GM20000 (cell line): ENCODE data around the gene CRTC3.

ENCODE experiments used
- DNase-seq: peaks from one replicate; pipeline ENCODE4 v3.0.0; 2012; ENCODE audit warnings: low spot score
- CTCF ChIP-seq: IDR thresholded peaks from 2 replicates; pipeline ENCODE4 v1.5.1; 2012; ENCODE audit warnings: mild to moderate bottlenecking, control low read depth; ENCODE audit errors: extremely low read depth, missing control alignments

Gene CRTC3

DNA sequence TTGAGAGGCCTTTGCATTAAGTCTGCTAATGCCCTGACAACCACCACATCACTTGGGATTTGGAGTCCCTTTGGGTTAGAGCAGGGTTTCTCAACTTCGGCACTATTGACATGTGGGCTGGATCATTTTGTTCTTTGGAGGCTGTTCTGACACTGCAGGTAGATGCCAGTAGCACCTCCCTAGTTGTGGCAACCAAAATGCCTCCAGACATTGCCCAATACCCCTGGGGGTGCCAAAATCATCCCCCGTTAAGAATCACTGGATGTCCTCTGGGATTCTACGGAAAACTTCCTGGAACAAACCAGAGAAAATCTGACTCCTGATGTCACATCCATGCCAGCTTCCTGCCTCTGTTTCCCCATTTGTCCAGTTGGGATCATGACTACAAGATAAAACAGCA, 150.2 kb downstream of the CRTC3 start:
- DNase-seq = no peak
- TF ChIP-seq CTCF = no peak

DNA sequence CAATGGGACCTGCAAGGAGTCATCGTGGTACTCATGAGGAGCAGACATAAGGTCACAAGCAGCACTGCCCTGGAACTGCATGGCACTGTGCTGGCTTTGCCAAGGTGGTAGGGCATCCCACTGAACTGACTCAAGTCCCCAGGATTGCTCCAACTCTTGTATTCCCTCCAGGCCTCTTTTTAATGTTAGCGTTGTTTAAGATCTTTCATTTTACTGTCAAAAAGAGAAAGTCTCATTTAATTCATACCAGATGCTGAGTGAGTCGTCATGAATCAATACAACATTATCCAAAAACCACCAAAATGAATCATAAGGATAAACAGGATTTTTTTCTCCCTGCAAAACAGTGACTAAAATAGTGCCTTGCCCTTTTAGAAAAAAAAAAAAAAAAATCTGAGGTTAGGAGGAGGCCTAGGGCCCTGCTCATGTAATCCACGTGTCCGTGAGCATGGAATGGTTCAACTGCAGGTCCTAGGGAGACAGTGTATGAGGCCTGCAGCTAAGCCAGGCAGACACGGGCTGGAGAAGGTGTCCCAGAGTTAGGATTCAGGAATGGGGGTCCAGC, 150.7 kb downstream of the CRTC3 start:
- DNase-seq = no peak
- TF ChIP-seq CTCF = no peak

DNA sequence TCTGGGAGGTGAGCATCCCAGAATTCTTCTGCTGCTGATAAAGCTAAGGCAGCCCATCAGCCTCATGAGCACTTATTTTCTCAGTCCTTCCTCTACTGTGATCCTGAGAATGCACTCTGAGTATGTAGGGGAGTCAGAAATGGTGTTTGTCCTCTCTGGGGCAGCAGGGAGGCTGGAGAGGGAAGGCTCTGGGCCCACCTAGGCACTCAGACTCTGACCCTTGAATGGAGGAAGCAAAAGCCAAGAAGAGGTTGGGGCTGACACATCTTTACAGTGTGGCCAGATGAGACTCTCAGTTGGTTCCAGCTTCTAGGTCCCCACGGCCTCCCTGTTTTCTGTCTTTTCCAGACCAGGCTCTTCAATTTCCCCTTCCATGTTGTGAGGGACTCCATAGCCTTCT, 151.3 kb downstream of the CRTC3 start:
- no peak for DNase-seq
- TF ChIP-seq CTCF = no peak

DNA sequence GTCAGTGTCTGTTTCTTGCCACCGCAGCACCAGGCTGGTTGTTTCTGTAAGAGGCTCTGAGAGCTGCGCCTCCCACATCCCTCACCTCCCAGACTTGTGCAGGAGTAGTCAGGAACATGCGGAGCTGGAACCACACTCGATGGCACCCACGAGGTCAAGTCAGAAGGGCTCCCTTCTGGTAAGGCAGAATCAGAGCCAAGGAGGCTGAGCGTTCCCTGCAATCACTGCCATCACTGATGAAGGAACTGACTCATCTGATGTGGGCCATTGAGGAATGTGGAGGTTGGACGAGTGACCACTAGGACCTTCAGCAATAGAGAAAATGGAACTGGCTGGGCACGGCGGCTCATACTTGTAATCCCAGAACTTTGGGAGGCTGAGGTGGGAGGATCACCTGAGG, 151.8 kb downstream of the CRTC3 start:
- no peak for TF ChIP-seq CTCF
- DNase-seq = no peak

- DNase-seq = no peak
- no peak for TF ChIP-seq CTCF
Observed at GRCh38 chr15:90683371-90683770, 153.6 kb downstream of the CRTC3 start.

GRCh38 chr15:90683876-90684275, 154.2 kb downstream of the CRTC3 start:
- DNase-seq = no peak
- TF ChIP-seq CTCF = no peak

DNA sequence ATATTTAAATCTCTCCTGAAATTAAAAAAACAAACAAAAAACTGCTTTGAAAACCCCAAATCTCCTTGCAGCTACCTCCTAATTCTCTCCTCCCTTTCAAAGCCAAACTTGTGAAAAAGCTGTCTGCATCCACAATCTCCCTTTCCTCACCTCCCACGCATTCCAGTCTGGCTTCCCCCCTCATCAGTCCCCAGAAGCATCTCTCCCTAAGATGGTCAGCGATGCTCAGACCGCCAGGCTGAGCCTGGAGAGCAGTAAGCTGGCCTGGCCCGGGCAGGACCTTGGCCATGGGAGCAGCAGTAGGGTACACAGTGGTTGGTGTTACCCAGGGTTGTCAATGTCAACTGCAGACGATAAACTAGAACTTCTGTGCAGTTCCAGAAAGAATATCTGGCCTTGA, 154.6 kb downstream of the CRTC3 start:
- TF ChIP-seq CTCF = no peak
- DNase-seq = no peak
